Hippocampal formation (tissue), 2 donors: ENCODE results near the gene ANKHD1.
"Not testable (repeated sequence)": the region's sequence is repeated elsewhere in the genome, so short reads cannot be mapped to it uniquely, and the experiment has no call there.

Experiments used
- DNase-seq, 2 donors: peaks; one replicate each; lab custom pipeline; 2025; lab: John Stamatoyannopoulos, UW

The ANKHD1 gene

GRCh38 chr5:140563596-140563995, 162.0 kb downstream of the ANKHD1 start:
- DNase-seq = no peak

GRCh38 chr5:140564196-140565023, 162.8 kb downstream of the ANKHD1 start, which contains the start of the genes APBB3 and SLC35A4:
TSS of gene APBB3 (minus strand) at chr5:140564598. CDS start at chr5:140564245, 353 bp downstream.
TSS of gene SLC35A4 (plus strand) at chr5:140564828. CDS start at chr5:140567170, 2,342 bp downstream.
- DNase-seq = peak; percentile 96 to 100

GRCh38 chr5:140565024-140565779, 163.6 kb downstream of the ANKHD1 start:
- DNase-seq = no peak

- DNase-seq = no peak
These were observed 164.1 kb downstream of the ANKHD1 start for GRCh38 chr5:140565780-140566095.

- no peak for DNase-seq
These were observed 165.0 kb downstream of the ANKHD1 start for GRCh38 chr5:140566665-140567064.

GRCh38 chr5:140567136-140567818, 165.6 kb downstream of the ANKHD1 start:
- no peak for DNase-seq

GRCh38 chr5:140567871-140568270, 166.2 kb downstream of the ANKHD1 start:
- DNase-seq = no peak

GRCh38 chr5:140568443-140569063, 166.9 kb downstream of the ANKHD1 start:
- no peak for DNase-seq

GRCh38 chr5:140569197-140569596, 167.6 kb downstream of the ANKHD1 start:
- no peak for DNase-seq

- no peak for DNase-seq
These were observed 168.4 kb downstream of the ANKHD1 start for GRCh38 chr5:140570058-140570457.

- DNase-seq = no peak
These were observed 168.9 kb downstream of the ANKHD1 start for GRCh38 chr5:140570488-140570887.

- no peak for DNase-seq
These were observed 169.5 kb downstream of the ANKHD1 start for GRCh38 chr5:140571105-140571504.

- DNase-seq = no peak
These were observed 172.1 kb downstream of the ANKHD1 start for GRCh38 chr5:140573683-140574082.

- DNase-seq = no peak
These were observed 172.5 kb downstream of the ANKHD1 start for GRCh38 chr5:140574165-140574564.

- DNase-seq = peak in 1 of 2 donors; percentile 21
These were observed 173.7 kb downstream of the ANKHD1 start for GRCh38 chr5:140575309-140575708.

GRCh38 chr5:140576776-140577201, 175.2 kb downstream of the ANKHD1 start:
- no peak for DNase-seq

- DNase-seq = not testable (repeated sequence)
These were observed 177.6 kb downstream of the ANKHD1 start for GRCh38 chr5:140579188-140579747.

- no peak for DNase-seq
These were observed 185.9 kb downstream of the ANKHD1 start for GRCh38 chr5:140587495-140587894.

GRCh38 chr5:140588311-140589070, 186.9 kb downstream of the ANKHD1 start:
- DNase-seq = no peak
